Hindlimb muscle (tissue), 1 donor: ENCODE results near the gene LRIT1. TPM values are rescaled to one million over a fixed set of nuclear protein-coding genes. Genes with fewer than 3 reads are reported as not detected.

Experiments used
- DNase-seq: peaks from one replicate; pipeline ENCODE4 v3.0.0-alpha.2; 2013
- polyA plus RNA-seq: library from polyadenylated mRNA; unstranded; fragments of 120-200 nt; gene quantifications from one replicate; pipeline ENCODE4 v1.2.1, GENCODE V29; 2013; ENCODE audit not compliant: insufficient read length

Gene LRIT1
- polyA plus RNA-seq, 1 donor = not detected

DNA sequence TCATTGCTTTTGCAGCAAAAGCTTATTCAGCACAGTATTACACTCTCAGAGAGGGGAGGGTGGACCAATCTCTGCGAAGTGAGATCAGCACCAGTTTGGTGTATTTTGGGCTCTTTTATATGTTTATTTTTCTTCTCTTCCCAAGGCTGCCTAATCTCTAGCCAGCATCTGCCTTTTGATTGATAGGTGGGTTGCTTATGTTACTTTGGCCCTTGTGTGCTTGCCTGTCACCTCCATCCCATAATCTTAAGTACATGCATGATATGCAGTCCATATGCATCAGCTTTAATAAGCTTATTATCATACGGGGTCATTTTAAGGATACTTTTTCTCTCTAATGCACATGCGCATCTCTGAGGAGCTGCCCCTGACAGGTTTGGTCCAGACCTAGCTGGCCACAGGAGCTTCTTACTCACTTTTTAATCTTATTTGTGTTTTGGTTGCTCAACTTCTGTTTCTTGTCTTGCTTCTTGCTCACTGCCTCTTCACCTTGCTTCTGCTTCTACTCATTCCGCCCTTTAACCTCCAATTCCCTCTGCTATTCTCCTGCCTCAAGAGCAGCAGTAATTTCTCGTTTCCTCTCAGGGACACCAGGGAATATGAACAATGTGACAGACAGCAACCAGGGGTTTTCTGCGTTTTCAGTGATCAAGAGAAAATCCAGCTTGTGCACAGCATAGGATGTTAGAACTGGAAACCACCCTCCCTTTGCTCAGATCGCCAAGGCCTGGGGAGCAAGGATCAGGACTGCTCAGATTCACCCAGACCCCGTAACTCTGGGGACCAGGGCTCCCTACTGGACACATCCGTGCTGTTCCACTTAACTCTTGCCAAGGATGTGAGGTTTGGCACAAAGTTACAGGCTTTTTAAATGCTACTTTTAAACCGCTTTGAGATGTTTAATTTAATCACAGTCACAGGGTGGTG is 13.5 kb upstream of the LRIT1 start:
- no peak for DNase-seq

DNA sequence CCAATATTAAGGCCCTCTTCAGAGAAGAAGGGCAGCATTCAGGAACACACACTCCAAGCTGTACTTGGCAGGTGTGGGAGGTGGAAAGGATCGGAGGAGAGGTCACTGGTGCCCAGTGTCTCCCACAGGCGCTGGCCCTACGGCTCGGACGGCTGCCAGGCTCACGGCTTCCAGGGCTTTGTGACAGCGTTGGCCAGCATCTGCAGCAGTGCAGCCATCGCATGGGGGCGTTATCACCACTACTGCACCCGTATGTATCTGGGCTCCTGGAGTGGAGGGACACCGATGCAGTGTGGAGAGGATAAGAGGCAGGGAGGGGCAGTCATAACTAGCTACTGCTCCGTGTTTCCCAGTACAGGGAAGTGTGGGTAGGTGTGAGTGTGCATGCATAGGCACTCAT is 7.4 kb upstream of the LRIT1 start:
- no peak for DNase-seq

DNA sequence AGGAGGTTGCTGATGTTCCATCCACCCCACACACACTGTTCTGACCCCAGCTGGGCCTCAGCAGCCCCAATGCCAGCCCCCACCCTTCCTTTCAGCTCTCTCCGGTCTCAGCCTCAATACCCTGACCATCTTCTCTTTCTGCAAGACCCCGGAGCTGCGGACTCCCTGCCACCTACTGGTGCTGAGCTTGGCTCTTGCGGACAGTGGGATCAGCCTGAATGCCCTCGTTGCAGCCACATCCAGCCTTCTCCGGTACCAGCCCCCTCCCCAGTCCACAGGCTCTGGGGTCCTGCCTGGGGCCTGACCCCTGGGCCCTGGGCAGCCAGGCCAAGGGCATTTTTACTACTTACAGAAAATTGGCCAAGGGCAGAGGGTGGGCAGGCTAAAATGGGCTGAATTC is 6.2 kb upstream of the LRIT1 start:
- DNase-seq = no peak

DNA sequence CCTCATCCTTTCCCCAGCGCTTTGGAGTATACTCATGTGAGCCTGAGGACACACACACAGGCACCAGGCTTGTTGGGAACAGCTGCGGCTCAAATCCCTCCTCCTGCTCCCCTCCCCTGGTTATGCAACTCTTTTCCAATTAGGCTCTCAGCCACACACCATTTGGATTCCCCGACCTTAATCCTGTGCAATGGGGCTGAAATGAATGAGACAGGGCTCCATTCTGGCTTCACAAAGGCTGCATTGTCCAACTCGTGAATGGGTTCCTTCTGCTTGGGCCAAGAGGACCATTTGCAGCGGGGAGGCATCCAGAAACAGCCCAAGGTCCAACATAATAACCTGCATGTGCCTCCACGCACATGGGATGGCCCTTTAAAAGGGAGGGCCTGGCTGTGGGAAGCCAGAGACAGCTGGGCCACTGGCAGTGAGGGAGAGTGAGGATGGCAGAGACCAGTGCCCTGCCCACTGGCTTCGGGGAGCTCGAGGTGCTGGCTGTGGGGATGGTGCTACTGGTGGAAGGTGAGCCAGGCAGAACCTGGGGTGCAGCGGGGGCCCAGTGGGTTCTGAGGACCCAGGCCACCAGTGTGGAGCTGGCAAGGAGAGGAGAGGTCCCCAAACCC is 3.4 kb upstream of the LRIT1 start, which contains the start of gene RGR:
RGR (plus strand) TSS at position 403 of the 620 bp plus-strand sequence; CDS start at position 441, 38 bp downstream.
- peak; percentile 59 for DNase-seq

DNA sequence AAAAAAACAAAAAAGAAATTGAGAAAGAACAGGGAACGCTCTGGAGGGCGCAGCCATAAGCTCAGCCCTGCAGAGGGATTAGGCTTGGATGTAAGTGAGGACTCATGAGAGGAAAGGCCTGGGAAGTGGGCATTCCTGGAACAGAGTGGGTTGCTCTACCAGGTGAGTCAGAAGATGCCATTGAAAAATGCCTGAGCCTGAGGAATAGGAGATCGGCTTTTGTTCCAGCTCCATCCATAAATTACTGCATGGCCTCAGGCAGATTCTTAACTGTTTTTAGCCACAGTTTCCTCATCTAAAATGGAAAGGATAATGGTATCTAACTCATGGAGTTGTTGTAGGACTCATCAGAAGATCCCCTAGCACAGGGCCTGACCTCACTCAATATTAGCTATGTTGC is 2.4 kb upstream of the LRIT1 start:
- no peak for DNase-seq

DNA sequence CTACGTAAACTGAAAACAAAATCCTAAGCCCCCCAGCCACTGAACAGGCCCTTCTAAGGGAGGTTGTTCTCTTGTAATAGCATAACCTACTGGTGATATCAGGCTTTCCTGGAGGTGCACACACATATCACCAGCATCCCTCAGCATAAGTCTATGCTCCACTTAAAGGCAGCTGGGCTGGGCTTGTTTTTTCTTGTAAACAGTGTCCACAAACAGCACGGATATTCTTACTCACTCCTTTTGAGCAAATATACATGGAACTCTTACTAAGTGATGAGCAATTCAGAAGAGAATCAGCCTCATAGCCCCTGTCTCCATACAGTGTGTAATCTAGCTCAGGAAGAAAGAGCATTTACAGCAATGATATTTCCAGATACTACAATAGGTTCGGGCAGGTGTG is 2.4 kb downstream of the LRIT1 start:
- DNase-seq = no peak

DNA sequence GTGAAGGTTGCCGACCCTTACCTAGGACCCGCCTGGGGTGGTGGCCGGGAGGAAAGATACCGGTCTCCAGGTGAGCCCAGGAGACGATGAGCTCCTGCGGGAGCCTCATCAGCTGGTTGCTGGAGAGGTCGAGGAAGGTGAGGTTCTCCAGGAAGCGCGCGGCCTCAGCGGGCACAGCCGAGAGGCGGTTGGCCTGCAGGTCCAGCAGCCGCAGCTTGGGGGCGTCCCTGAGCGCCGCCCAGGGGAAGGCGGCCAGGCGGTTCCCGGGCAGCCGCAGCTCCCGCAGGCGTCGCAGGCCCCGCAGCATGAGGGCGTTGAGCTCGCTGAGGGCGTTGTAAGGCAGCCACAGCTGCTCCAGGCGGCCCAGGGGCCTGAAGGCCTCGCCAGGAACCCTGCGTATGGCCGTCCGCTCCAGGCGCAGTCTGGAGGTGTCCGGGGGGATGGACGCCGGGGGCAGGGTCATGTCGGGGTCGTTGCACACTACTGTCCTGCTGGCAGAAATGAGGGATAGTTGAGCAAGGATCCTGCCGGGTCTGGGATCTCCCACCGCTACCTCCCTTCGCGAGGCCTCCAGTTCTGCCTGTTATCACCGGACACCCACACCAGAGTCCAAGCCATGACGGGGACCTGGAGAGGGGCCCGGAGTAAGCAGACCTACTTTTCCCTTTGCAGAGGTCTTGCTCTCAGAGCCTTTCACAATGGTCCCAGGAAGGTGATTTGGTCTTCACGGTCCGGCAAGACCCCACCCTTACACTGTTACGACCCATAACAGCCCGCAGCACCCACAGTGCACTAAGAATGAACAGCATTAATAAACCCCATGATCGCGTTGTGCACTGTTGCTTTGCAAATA is 3.9 kb downstream of the LRIT1 start:
- DNase-seq = no peak

DNA sequence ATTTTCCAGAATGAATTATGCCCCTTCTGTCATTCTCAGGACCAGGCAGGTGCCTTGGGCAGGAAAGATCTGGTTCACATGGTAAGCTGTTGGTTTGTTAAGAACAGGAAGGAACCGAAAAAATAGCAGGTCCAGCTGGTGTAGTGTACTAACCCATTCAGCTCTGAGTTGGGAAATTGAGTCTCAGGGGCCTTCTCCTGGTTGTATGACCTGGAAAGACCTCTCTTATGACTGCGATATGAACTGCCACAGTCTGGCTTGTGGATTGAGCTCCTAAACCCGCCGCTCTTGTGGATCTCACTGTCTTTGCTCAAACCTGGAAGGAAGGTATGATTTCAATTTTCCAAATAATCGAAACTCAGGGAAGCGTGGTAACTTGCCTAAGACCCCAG is 4.5 kb downstream of the LRIT1 start:
- DNase-seq = no peak

DNA sequence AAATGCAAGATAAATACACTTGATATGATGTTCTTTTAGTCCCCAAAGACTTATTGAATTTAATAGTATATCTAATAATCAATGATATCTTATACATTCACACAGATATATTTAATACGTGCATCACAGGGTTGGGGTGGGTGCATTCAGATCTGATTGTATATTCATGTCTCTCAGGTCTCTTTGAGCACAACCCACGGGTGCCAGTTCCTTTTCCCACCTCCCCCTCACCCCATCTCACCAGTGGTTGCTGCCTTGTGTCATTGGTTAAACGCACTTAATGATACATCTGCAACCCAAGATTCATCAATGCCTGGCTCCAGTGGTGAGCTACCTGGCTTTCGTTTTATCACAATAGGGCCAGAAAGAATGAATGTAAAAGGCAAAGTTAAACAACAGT is 6.2 kb downstream of the LRIT1 start:
- no peak for DNase-seq

DNA sequence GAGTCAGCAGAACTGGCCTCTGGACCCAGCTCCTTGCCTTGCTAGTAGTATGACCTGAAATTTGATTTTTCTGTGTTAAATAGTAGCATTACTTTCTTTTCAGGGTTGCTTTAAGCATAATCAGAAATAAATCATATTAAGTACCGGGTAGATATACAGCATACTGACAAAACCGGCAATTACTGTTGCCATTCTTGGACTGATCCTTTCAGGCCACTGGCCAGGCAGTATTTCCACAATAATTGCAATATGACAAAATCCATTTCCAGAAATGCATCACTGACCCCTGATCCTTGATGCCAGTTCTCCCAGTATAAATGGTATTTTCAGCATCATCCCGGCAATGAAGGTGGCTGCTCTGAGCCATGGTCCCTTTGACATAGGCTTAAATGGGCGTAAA is 6.9 kb downstream of the LRIT1 start:
- DNase-seq = no peak

DNA sequence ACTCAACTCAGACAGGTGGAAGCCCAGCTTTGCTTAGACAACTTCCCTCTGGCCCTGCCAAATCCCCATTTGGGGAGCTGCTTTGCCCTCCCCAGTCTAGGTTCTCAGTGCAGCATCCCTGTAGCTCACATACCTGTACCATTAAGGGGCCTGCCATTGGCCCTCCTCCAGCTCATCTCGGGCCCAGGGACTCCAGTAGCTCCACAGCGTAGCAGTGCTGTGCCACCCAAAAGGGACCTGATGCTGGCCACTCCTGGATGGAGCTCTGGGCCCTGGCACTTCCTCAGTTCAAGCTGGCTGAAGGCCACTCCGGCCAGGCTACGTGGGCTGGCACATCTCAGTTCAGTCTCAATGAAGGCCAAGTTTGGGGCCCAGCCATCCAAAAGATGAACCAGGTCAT is 7.4 kb downstream of the LRIT1 start:
- no peak for DNase-seq

DNA sequence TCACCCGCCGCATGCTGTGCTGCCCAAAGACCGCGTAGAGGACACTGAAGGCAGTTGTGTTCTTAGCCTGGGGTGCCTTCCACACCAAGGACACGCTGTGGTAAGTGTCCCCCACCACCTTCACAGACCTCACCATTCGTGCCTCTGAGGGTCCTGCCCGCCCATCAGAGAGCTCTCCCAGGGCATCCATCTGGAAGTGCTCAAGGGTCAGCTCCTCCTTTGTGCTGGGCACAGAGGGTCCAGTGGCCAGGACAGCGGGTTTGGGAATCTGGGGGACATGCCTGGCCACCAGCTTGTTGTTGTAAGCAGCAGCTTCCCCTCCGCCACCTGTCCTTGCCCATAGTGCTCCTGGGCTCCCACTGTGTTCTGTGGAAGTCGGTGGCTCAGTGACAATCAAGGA is 9.0 kb downstream of the LRIT1 start:
- DNase-seq = no peak

DNA sequence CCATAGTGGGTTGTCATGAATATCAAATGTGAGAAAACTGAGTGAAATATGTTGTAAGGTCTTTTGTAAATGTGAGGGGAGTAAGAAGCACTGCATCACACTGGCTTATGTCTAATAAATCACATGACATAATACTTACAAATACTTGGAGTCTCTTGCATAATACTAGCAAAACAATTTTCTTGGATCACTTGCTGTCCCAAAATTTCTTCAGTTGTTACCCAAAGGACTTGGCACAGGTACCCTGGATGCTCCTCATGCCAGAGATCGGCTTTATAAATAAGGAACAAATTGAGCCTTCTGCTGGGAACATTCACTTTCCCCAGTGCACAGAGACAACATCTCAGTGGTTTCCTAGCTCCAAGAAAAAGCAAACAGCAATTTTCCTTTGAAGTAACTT is 11.0 kb downstream of the LRIT1 start:
- DNase-seq = no peak

DNA sequence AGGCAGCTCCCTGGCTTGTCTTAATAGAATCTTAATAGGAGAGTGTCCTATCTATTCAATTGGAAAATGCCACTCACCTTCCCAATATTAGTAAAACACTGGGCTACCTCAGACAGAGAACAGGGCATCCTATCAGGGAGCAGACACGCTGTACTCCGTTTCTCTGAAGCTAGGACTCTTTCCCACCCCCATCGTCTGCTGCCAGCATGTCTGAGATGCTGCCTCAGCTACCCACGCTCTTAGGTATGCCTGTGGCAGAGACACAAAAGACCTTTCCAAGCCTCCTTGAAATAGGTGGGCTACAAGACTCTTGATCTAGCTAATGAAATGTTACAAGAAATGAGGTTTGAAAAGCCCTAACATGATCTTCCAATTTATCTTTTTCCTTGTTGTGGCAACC is 13.5 kb downstream of the LRIT1 start:
- no peak for DNase-seq

DNA sequence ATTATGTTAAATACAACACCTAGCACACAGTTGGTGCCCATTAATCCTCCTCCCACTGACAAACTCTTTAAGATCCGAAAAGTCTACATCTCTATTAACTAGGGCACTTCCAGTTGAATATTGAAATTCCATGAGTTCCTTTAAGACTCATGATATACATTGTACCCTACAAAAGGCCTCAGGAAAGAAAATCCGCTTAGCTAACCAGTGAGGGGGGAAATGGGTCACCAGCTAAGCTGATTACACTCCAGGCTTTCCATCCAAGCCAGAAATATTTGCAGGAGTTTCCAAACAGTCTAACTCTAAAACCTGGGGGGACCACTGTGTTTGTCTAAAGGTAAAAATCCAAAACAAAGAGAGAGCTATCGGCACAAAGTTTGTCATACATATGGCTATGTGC is 14.7 kb downstream of the LRIT1 start:
- no peak for DNase-seq

DNA sequence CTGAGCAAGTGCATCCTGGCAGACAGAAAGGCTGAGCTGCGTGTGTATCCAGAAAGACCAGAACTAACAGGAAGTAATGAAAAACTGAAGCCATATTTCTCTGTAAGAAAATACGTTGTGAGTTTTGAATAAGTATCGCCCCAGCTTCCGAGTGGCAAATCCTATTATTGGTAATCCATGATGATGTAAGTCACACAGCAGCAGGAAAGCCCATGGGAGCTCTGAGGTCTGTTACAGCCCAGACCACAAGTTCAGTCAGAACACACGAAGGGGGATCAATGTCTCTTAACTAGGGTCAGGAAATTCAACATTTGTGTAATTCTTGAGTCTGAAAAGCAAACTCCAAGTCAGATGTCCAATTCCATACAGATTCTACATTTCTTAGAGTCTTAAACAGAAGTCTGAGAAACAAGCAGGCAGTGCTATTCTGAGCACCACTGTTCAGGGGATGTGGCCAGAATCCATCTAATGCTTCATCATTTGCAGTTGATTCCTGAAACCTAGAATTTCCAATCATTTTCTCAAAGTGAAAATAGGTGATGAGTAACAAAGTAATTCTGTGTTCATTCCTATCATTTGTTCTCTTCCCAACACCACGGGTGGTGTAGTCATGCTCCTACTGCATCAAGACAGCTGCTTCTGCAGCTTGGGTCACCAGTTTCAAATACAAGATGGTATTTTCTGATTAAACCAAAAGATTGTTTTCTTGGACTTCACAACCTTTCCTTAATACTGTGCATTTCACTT is 15.7 kb downstream of the LRIT1 start, which contains the start of gene LRIT2:
LRIT2 (minus strand) TSS at position 118 of the 747 bp plus-strand sequence; CDS start at position 94, 24 bp downstream.
- no peak for DNase-seq

DNA sequence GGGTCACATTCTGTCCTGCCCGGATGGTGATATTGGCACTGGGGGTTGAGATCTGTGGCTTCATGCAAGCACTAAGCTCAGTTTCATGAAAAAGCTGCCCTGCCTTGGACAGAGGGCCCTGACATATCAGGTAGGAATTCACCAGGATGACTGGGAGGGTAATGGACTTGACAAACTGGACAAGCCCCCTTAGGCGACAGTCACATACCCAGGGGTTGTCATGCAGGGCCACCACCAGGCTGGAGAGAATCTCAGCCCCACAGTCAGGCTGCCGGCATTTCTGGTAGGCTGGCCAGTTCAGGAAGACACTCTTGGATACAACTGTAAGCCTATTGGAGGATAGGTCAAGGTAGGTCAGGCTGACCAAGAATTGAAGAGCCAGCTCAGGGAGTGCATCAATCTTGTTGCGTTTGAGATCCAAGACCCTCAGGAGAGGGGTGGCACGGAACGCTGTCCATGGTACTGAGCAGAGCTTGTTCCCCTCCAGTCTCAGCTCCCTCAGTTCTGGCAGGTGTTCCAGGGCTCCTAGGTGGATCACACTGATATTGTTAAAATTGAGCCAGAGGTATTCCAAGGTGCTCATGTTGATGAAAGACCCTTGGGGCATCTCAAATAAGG is 16.8 kb downstream of the LRIT1 start:
- DNase-seq = no peak

DNA sequence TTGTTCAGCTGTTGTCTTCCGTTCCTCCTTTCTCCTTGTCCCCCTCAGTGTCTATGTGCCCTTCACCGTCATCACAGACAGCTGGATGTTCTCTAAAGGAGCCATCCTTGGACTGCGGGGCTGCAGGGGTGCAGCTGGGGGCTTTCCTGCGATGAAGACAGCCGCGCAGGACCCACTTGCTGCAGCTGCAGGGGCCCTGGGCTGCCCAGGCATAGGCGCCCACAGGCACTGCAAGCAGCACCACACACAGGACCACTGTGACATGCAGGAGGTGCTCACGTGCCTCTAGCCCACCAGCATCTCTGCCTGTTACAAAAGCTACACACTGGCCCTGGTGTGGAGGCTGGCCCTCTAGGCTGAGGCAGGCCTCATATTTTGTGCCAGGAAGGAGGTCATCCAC is 19.4 kb downstream of the LRIT1 start:
- no peak for DNase-seq

DNA sequence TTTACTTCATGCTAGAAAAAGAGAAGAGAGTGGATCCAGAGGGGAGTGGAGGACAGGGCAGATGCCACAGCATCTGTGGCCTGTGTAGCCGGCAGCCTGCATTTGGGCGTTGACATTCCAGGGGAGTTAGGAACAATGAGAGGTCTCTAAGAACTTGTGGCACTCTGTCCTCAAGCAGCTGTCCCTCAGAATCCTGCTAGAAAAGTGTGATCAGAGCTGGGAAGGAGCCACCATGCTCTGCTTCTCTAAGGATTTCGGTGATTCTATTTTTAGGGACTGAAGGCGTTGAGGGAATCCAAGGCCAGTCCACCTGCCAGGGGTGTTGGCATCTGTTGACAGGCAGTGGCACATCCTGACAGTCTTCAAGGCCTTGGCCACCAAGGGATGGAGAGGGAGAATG is 23.6 kb downstream of the LRIT1 start:
- DNase-seq = no peak

DNA sequence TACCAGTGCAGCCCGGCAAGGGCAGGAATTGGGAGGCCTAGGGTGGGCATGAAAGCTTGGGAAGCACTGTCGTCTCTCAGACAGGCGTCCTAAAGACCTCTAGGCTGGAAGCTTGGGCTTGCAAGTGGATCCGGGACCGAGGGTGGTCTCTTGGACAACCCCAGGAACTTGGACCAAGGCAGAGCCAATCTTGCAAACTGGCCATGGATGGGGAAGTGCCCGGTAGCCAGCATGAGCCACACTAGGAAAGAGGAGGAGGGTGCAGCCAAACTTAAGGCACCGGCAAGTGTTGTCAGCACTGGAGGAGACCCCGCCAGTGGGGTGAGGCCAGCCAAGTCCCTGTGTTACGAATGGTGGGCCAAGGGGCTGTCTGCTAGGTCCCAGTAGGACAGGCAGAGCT is 24.5 kb downstream of the LRIT1 start:
- no peak for DNase-seq

DNA sequence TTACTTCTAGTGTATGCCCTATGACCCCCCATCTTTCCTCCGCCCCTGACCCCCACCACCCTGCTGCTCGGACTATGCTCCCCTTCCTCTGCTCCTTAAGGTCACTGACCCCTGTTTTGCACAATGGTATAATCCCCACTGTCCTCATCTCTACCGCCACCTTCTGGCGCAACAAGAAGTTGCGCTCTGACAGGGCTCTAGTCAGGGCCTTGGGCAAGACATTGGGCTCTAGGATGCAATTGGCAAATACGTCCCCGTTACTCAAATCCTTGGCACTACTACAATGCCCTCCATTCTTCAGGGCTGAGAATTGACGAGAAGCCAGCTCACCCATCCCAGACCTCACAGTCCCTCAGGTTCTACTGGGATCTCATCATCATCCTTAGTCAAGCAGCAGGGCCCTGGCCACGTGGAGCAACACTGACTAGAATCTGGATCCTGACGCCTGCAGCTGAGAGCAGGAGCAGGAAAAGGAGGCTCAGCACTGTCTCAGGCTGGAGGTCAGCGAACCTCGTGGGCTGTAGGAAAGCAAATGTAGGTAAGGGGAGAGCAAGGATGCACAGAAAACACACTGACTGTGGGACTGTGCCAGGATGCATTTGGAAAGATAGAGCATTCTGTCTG is 26.6 kb downstream of the LRIT1 start:
- DNase-seq = no peak
